ENCODE data around the gene OSGIN1.

Gene OSGIN1

DNA sequence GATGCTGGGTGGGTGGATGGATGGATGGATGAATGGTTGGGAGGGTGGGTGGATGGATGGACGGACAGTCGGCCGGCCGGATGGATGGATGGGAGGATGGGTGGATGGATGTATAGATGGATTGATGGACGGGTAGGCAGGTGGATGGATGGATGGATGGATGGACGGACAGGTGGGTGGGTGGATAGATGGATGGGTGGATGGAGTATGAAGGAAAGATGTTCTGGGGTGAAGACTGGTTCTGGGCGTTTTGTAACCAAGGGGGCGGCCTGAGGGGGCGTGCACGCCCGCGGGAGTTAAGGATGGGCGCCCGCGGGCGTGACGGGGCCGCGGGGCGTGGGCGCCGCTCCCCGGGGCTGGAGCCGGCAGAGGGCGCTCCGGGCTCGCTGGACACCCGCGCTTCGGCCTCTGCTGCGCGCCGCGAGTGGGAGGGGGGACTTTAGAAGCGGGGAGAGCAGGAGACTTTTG lies 14.8 kb downstream of the OSGIN1 start, which contains the start of gene NECAB2:
TSS of gene NECAB2 (plus strand) at position 407 of the 468 bp plus-strand sequence. CDS start 405 bp downstream, outside the sequence.
- TF ChIP-seq POLR2A (IDR thresholded peaks at IDR 0.05; ENCODE audit: extremely low read depth, insufficient read length) (no peak), MAX (IDR thresholded peaks at IDR 0.05; ENCODE audit: low read depth, low read length) (no peak), CTCF (IDR thresholded peaks at IDR 0.05; ENCODE audit: low read depth, low read length) (peak; percentile 17), MYC (IDR thresholded peaks at IDR 0.05; ENCODE audit: low read depth, low read length) (no peak)
- H3K4me3 ChIP-seq (ENCODE audit: low read depth, low read length), result no peak within 1 kb of the TSS
- peak; percentile 45 for DNase-seq (ENCODE audit: low read depth)

GRCh38 chr16:83968306-83968851 lies 15.3 kb downstream of the OSGIN1 start:
- no peak overlapping the region for H3K4me3 ChIP-seq (ENCODE audit: low read depth, low read length)
- no peak for DNase-seq (ENCODE audit: low read depth)
- TF ChIP-seq MAX (IDR thresholded peaks at IDR 0.05; ENCODE audit: low read depth, low read length), result no peak
- TF ChIP-seq POLR2A (IDR thresholded peaks at IDR 0.05; ENCODE audit: extremely low read depth, insufficient read length), result no peak
- TF ChIP-seq CTCF (IDR thresholded peaks at IDR 0.05; ENCODE audit: low read depth, low read length), result no peak
- TF ChIP-seq MYC (IDR thresholded peaks at IDR 0.05; ENCODE audit: low read depth, low read length), result no peak

GRCh38 chr16:83968891-83969649 lies 16.0 kb downstream of the OSGIN1 start:
- no peak for DNase-seq (ENCODE audit: low read depth)
- no peak for TF ChIP-seq MAX (IDR thresholded peaks at IDR 0.05; ENCODE audit: low read depth, low read length)
- TF ChIP-seq CTCF (IDR thresholded peaks at IDR 0.05; ENCODE audit: low read depth, low read length), result no peak
- no peak for TF ChIP-seq POLR2A (IDR thresholded peaks at IDR 0.05; ENCODE audit: extremely low read depth, insufficient read length)
- TF ChIP-seq MYC (IDR thresholded peaks at IDR 0.05; ENCODE audit: low read depth, low read length), result no peak
- no peak overlapping the region for H3K4me3 ChIP-seq (ENCODE audit: low read depth, low read length)

GRCh38 chr16:83969771-83970429 lies 16.9 kb downstream of the OSGIN1 start:
- no peak for DNase-seq (ENCODE audit: low read depth)
- no peak for TF ChIP-seq POLR2A (IDR thresholded peaks at IDR 0.05; ENCODE audit: extremely low read depth, insufficient read length)
- TF ChIP-seq MAX (IDR thresholded peaks at IDR 0.05; ENCODE audit: low read depth, low read length), result no peak
- no peak for TF ChIP-seq CTCF (IDR thresholded peaks at IDR 0.05; ENCODE audit: low read depth, low read length)
- no peak for TF ChIP-seq MYC (IDR thresholded peaks at IDR 0.05; ENCODE audit: low read depth, low read length)
- H3K4me3 ChIP-seq (ENCODE audit: low read depth, low read length), result no peak overlapping the region

DNA sequence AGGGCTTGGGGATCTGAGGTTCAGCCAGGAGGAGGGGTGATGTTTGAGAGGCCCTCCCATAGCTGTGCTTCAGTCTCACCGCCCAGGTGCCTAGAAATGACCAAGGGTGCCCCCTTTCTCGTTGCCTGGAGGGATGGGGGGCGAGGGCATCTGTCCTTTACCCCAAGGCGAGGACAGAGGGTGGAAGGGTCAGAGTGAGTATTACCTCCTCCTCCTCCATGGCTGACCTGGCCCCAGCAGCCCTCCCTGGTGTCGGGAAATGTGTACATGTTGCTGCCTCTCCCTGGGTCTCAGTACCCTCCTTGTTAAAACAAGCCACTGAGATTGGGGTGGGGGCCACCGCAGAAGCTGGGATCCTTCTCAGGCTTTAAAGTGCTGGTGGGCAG lies 17.4 kb downstream of the OSGIN1 start:
- no peak for DNase-seq (ENCODE audit: low read depth)
- no peak overlapping the region for H3K4me3 ChIP-seq (ENCODE audit: low read depth, low read length)
- TF ChIP-seq CTCF (IDR thresholded peaks at IDR 0.05; ENCODE audit: low read depth, low read length) (no peak), POLR2A (IDR thresholded peaks at IDR 0.05; ENCODE audit: extremely low read depth, insufficient read length) (no peak)
